ENCODE measurements around the gene TNFSF9.

DNA sequence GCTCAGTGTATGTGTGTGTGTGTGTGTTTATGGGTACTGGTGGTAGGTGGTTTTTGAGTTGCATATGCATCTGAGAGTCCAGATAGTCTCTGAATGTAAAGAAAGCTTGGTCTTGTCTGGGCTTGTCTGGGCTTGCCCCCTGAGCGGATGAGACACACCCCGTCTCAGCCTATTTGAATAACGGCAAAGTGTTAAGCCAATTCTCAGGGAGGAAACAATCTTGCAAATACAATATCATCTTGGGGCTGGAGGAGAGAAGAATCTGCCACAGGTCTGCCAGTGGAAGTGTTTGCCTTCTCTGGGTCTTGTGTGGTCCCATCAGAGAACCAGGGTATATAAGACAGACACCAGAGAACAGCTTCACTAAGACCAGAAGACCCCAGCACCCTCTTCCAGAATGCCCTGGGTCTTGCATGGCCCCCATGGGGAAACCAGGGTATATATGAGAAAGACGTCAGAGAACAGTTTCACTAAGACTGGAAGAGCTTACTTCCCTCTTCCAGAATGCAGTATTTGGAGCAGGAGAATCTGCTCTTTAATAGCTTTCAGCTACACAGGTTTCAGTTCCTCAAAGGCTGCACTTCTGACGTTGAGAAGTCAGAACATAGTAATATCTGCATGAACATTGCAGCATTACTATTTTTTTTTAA is 46.8 kb downstream of the TNFSF9 start:
- TF ChIP-seq, protein P1, sequence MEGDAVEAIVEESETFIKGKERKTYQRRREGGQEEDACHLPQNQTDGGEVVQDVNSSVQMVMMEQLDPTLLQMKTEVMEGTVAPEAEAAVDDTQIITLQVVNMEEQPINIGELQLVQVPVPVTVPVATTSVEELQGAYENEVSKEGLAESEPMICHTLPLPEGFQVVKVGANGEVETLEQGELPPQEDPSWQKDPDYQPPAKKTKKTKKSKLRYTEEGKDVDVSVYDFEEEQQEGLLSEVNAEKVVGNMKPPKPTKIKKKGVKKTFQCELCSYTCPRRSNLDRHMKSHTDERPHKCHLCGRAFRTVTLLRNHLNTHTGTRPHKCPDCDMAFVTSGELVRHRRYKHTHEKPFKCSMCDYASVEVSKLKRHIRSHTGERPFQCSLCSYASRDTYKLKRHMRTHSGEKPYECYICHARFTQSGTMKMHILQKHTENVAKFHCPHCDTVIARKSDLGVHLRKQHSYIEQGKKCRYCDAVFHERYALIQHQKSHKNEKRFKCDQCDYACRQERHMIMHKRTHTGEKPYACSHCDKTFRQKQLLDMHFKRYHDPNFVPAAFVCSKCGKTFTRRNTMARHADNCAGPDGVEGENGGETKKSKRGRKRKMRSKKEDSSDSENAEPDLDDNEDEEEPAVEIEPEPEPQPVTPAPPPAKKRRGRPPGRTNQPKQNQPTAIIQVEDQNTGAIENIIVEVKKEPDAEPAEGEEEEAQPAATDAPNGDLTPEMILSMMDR (IDR thresholded peaks at IDR 0.05) = no peak
- TF ChIP-seq, protein P2, sequence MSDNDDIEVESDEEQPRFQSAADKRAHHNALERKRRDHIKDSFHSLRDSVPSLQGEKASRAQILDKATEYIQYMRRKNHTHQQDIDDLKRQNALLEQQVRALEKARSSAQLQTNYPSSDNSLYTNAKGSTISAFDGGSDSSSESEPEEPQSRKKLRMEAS (IDR thresholded peaks at IDR 0.05; ENCODE audit: low read depth) = no peak
- TF ChIP-seq, protein P3, sequence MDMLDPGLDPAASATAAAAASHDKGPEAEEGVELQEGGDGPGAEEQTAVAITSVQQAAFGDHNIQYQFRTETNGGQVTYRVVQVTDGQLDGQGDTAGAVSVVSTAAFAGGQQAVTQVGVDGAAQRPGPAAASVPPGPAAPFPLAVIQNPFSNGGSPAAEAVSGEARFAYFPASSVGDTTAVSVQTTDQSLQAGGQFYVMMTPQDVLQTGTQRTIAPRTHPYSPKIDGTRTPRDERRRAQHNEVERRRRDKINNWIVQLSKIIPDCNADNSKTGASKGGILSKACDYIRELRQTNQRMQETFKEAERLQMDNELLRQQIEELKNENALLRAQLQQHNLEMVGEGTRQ (IDR thresholded peaks at IDR 0.05; ENCODE audit: borderline replicate concordance, low read depth, low read length) = no peak
- TF ChIP-seq GABPA (IDR thresholded peaks at IDR 0.05; ENCODE audit: low read depth) = no peak
- no peak for TF ChIP-seq RCOR1 (IDR thresholded peaks at IDR 0.05; ENCODE audit: low read length)

Data from SK-N-SH (cell line).